ENCODE measurements around the gene LRRC52.
"Not testable (repeated sequence)": the region's sequence is repeated elsewhere in the genome, so short reads cannot be mapped to it uniquely, and the experiment has no call there.

DNA sequence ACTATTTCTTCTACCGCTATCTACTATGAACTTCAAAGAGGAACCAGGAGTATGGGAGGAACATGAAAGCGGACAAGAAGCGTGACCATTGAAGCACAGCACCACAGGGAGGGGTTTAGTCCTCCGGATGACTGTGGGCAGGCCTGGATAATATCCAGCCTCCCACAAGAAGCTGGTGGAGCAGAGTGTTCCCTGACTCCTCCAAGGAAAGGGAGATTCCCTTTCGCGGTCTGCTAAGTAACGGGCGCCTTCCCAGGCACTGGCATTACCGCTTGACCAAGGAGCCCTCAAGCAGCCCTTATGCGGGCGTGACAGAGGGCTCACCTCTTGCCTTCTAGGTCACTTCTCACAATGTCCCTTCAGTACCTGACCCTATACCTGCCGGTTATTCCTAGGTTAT lies 62.9 kb downstream of the LRRC52 start:
- TF ChIP-seq, protein P1, sequence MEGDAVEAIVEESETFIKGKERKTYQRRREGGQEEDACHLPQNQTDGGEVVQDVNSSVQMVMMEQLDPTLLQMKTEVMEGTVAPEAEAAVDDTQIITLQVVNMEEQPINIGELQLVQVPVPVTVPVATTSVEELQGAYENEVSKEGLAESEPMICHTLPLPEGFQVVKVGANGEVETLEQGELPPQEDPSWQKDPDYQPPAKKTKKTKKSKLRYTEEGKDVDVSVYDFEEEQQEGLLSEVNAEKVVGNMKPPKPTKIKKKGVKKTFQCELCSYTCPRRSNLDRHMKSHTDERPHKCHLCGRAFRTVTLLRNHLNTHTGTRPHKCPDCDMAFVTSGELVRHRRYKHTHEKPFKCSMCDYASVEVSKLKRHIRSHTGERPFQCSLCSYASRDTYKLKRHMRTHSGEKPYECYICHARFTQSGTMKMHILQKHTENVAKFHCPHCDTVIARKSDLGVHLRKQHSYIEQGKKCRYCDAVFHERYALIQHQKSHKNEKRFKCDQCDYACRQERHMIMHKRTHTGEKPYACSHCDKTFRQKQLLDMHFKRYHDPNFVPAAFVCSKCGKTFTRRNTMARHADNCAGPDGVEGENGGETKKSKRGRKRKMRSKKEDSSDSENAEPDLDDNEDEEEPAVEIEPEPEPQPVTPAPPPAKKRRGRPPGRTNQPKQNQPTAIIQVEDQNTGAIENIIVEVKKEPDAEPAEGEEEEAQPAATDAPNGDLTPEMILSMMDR (IDR thresholded peaks at IDR 0.05; ENCODE audit: insufficient read depth, low read length, poor library complexity, severe bottlenecking): not testable (repeated sequence)
- TF ChIP-seq EZH2phosphoT487 (conservative IDR thresholded peaks at IDR 0.05; ENCODE audit: low read length): not testable (repeated sequence)
